K562 (cell line): ENCODE data around the gene CSTB. TPM values are rescaled to one million over a fixed set of nuclear protein-coding genes. Genes with fewer than 3 reads are reported as not detected.

ENCODE experiments used
- ATAC-seq: fragments of 200-7000 bp; cut with Tn5 transposase; 3 replicates; pipeline ENCODE4 v1.9.1; 2020; ENCODE audit warnings: moderate library complexity
- BruUV-seq: library from RNA; stranded (reverse); fragments of 400-500 nt; replicated peaks from 2 replicates; lab custom pipeline; 2021; lab: Mats Ljungman, UMichigan
- CTCF ChIA-PET: fragments of 300-600 bp; formaldehyde crosslinking; extraction: SDS; loops from one replicate; lab custom pipeline; 2021; ENCODE audit warnings: low intra/inter-chr PET ratio; lab: Yijun Ruan, JAX
- POLR2A ChIA-PET: fragments of 300-600, 350-650 bp; sonication (Branson Sonifier 250); formaldehyde crosslinking; extraction: SDS; loops from one replicate; lab custom pipeline; 2021; ENCODE audit warnings: antibody characterized with exemption, inconsistent platforms; lab: Yijun Ruan, JAX
- DNase-seq, 4 experiments: peaks; one replicate each; pipeline versions ENCODE4 v3.0.0 to v3.0.0-alpha.2; 2011 to 2018; ENCODE audit warnings: low spot score in 3 of 4, mixed read lengths in 3 of 4; ENCODE audit errors: extremely low read depth in 1 of 4
- FAIRE-seq: peaks from 2 replicates; lab custom pipeline; 2011; peaks lifted over from hg19 to GRCh38; lab: Jason Lieb, UNC
- H2AFZ ChIP-seq: 2 replicates; pipeline ENCODE4 v1.6.0; 2011; ENCODE audit warnings: low read depth, low read length, control low read depth, inconsistent platforms
- H3K27ac ChIP-seq: fragments of 200-600 bp; 3 replicates; pipeline ENCODE4 v1.8.0; 2011; ENCODE audit warnings: low read depth, mild to moderate bottlenecking, control low read depth, inconsistent platforms, low read length, moderate library complexity, mixed read lengths; ENCODE audit errors: extremely low read depth
- H3K27me3 ChIP-seq, 2 experiments: fragments of 300-600 bp in 1 of 2; 2 replicates in 1 of 2; 3 replicates in 1 of 2; pipeline versions ENCODE4 v1.6.0 to v1.8.0; 2011; ENCODE audit warnings: inconsistent platforms in 2 of 2, low read length in 2 of 2, mild to moderate bottlenecking in 1 of 2, mixed read lengths in 1 of 2, moderate library complexity in 1 of 2; ENCODE audit not compliant: control insufficient read depth in 2 of 2, insufficient read depth in 2 of 2
- H3K36me3 ChIP-seq: fragments of 300-600 bp; 3 replicates; pipeline ENCODE4 v1.8.0; 2011; ENCODE audit warnings: mild to moderate bottlenecking, low read length, inconsistent platforms; ENCODE audit not compliant: control insufficient read depth, insufficient read depth
- H3K4me1 ChIP-seq, 2 experiments: fragments of 200-600 bp in 1 of 2; replicated peaks in 1 of 2; 2 replicates in 1 of 2; 3 replicates in 1 of 2; pipeline versions ENCODE4 v1.5.1 to v1.8.0; 2011; ENCODE audit warnings: inconsistent platforms in 2 of 2, low read length in 2 of 2, mild to moderate bottlenecking in 1 of 2, mixed read lengths in 1 of 2, moderate library complexity in 1 of 2; ENCODE audit not compliant: control insufficient read depth in 2 of 2, insufficient read depth in 2 of 2
- H3K4me2 ChIP-seq: 2 replicates; pipeline ENCODE4 v1.6.1; 2011; ENCODE audit warnings: low read length, control low read depth, inconsistent platforms, mixed read lengths; ENCODE audit not compliant: insufficient read depth
- H3K4me3 ChIP-seq: fragments of 200-600 bp; sonication (generic), shearing (Covaris generic); 2 replicates; pipeline ENCODE4 v1.5.1; 2016; ENCODE audit warnings: control low read depth, inconsistent platforms
- H3K79me2 ChIP-seq: fragments of 200-600 bp; 3 replicates; pipeline ENCODE4 v1.8.0; 2011; ENCODE audit warnings: low read length, inconsistent platforms; ENCODE audit not compliant: control insufficient read depth, insufficient read depth
- H3K9ac ChIP-seq, 2 experiments: 2 replicates each; pipeline versions ENCODE4 v1.6.0 to v1.6.1; 2011; ENCODE audit warnings: low read depth in 2 of 2, low read length in 2 of 2, control low read depth in 1 of 2, inconsistent platforms in 1 of 2, mild to moderate bottlenecking in 1 of 2, mixed read lengths in 1 of 2; ENCODE audit not compliant: insufficient read depth in 1 of 2
- H3K9me1 ChIP-seq: one replicate; pipeline ENCODE4 v1.6.0; 2011; ENCODE audit warnings: inconsistent platforms, mild to moderate bottlenecking, low read length, moderate library complexity; ENCODE audit not compliant: control insufficient read depth, insufficient read depth
- H3K9me3 ChIP-seq: replicated peaks from 2 replicates; pipeline ENCODE4 v1.5.1; 2011; ENCODE audit warnings: low read depth, low read length, inconsistent platforms; ENCODE audit not compliant: control insufficient read depth, insufficient read depth
- H4K20me1 ChIP-seq: replicated peaks from 2 replicates; pipeline ENCODE4 v1.6.1; 2011; ENCODE audit warnings: low read length, inconsistent platforms, mixed read lengths; ENCODE audit not compliant: control insufficient read depth, insufficient read depth
- ARID1B ChIP-seq: fragments of 450-650 bp; IDR thresholded peaks from 2 replicates; pipeline ENCODE4 v1.6.1; 2016; ENCODE audit warnings: antibody characterized with exemption, mild to moderate bottlenecking, inconsistent platforms
- CBFB ChIP-seq: sonication (generic); formaldehyde crosslinking; IDR thresholded peaks from 2 replicates; pipeline ENCODE4 v1.4.0; 2020; ENCODE audit warnings: mild to moderate bottlenecking, missing genetic modification reagents
- E2F3 ChIP-seq: fragments of 250-450 bp; sonication (Bioruptor Pico); IDR thresholded peaks from 2 replicates; pipeline ENCODE4 v1.4.0; 2020; ENCODE audit warnings: mild to moderate bottlenecking
- HOMEZ ChIP-seq: fragments of 250-450 bp; sonication (Bioruptor Pico); IDR thresholded peaks from 2 replicates; pipeline ENCODE4 v1.4.0; 2020; ENCODE audit warnings: mild to moderate bottlenecking, moderate library complexity
- LEF1 ChIP-seq: fragments of 450-650 bp; IDR thresholded peaks from 2 replicates; pipeline ENCODE4 v1.6.1; 2016; ENCODE audit warnings: mild to moderate bottlenecking
- MTF1 ChIP-seq: fragments of 250-450 bp; sonication (Bioruptor Pico); IDR thresholded peaks from 2 replicates; pipeline ENCODE4 v1.9.0; 2021; ENCODE audit warnings: moderate library complexity, mild to moderate bottlenecking, inconsistent platforms, borderline replicate concordance
- NR0B1 ChIP-seq: fragments of 450-650 bp; IDR thresholded peaks from one replicate; pipeline ENCODE4 v1.6.1; 2018; ENCODE audit warnings: mild to moderate bottlenecking, moderate library complexity; ENCODE audit not compliant: partially characterized antibody
- PML ChIP-seq: IDR thresholded peaks from 2 replicates; pipeline ENCODE4 v1.6.1; 2012; ENCODE audit warnings: low read length, inconsistent platforms
- PTBP1 ChIP-seq: fragments of 200-400 bp; formaldehyde crosslinking; IDR thresholded peaks from 2 replicates; pipeline ENCODE4 v1.6.1; 2017; ENCODE audit warnings: low read depth, low read length
- SMARCC2 ChIP-seq: fragments of 450-650 bp; IDR thresholded peaks from 2 replicates; pipeline ENCODE4 v1.6.1; 2017; ENCODE audit warnings: antibody characterized with exemption, moderate library complexity, mild to moderate bottlenecking, low read depth
- SNIP1 ChIP-seq: fragments of 450-650 bp; IDR thresholded peaks from 2 replicates; pipeline ENCODE4 v1.7.1; 2017; ENCODE audit warnings: low read depth, mild to moderate bottlenecking
- THRB ChIP-seq: fragments of 450-650 bp; formaldehyde crosslinking; conservative IDR thresholded peaks from 2 replicates; pipeline ENCODE4 v1.4.0; 2022; ENCODE audit warnings: mild to moderate bottlenecking, missing genetic modification characterization
- ZBTB33 ChIP-seq: sonication (generic); formaldehyde crosslinking; IDR thresholded peaks from 2 replicates; pipeline ENCODE4 v1.8.1; 2023; ENCODE audit warnings: mild to moderate bottlenecking, missing genetic modification reagents
- ZNF146 ChIP-seq: IDR thresholded peaks from one replicate; pipeline ENCODE4 v1.6.1; 2018; ENCODE audit warnings: missing compliant biosample characterization; ENCODE audit not compliant: unreplicated experiment
- ZNF354B ChIP-seq: fragments of 250-450 bp; sonication (Bioruptor Pico); IDR thresholded peaks from 2 replicates; pipeline ENCODE4 v1.4.0; 2020
- ZNF583 ChIP-seq: fragments of 250-450 bp; sonication (Bioruptor Pico); IDR thresholded peaks from 2 replicates; pipeline ENCODE4 v1.4.0; 2020
- ZNF586 ChIP-seq: fragments of 450-650 bp; formaldehyde crosslinking; conservative IDR thresholded peaks from 2 replicates; pipeline ENCODE4 v1.4.0; 2020; ENCODE audit warnings: mild to moderate bottlenecking, moderate library complexity
- WGBS: fragments of 100-300 bp; shearing (Covaris generic); methylation state at CpG from one replicate; pipeline ENCODE4 v1.1.6; 2016; ENCODE audit warnings: low coverage, mixed read lengths; ENCODE audit not compliant: insufficient coverage; ENCODE audit errors: missing lambda C conversion rate; 5-methylcytosine and 5-hydroxymethylcytosine counted together
- in situ Hi-C: fragments of 300-500 bp; cut with MboI; formaldehyde crosslinking; loops from 4 replicates; pipeline ENCODE4 v1.15.0; 2018; ENCODE audit warnings: inconsistent platforms, mixed read lengths
- intact Hi-C: fragments of 100-400 bp; cut with micrococcal nuclease; formaldehyde crosslinking; loops from 2 replicates; pipeline ENCODE4 v1.14.2; 2022
- polyA plus RNA-seq, 8 experiments: library from polyadenylated mRNA; depleted of rRNA in 4 of 8; stranded (reverse) in 5 of 8; unstranded in 3 of 8; fragments of >200 nt; fragmentation: Nextera tagmentation in 2 of 8; fragmentation: Illumina TruSeq in 1 of 8; extraction: Ambion mirVana in 2 of 8; extraction: Trizol in 1 of 8; gene quantifications; 2 replicates each; pipeline versions ENCODE4 v1.2.1 to v1.2.3, GENCODE V29; 2011 to 2014; ENCODE audit warnings: inconsistent platforms in 1 of 8, missing spikeins in 1 of 8
- total RNA-seq, 7 experiments: library from RNA; depleted of rRNA in 6 of 7; stranded (reverse); fragments of >200 nt in 6 of 7; fragmentation: Illumina TruSeq in 2 of 7; extraction: Trizol in 2 of 7; gene quantifications; 2 replicates each; pipeline versions ENCODE4 v1.2.1 to v1.2.3, GENCODE V29; 2011 to 2021; ENCODE audit warnings: low replicate concordance in 1 of 7
- TF ChIP-seq, protein P1 (sequence below): sonication (generic); formaldehyde crosslinking; IDR thresholded peaks from 2 replicates; pipeline ENCODE4 v1.9.0; 2022; ENCODE audit warnings: mild to moderate bottlenecking, missing genetic modification reagents

The CSTB gene
- total and polyA plus RNA-seq, 9 of the 15 experiments (the other 6 are each of a cell fraction or from before 2014, with no cell fraction given): 12.4 to 65.0 (median 31.7) TPM

- POLR2A ChIA-PET: interaction anchor here (0.6 kb wide), 1 partner anchor 63 kb away, joined by 4 read pairs; no protein-coding TSS in a partner anchor
- TSS peak; percentile 33 for BruUV-seq
- in situ Hi-C loops: no loop called here
These were observed 31.4 kb downstream of the CSTB start for GRCh38 chr21:43744725-43745124.

More at GRCh38 chr21:43744725-43745124, 31.4 kb downstream of the CSTB start:
- H3K4me2 ChIP-seq: no peak overlapping the region
- peaks cover 80% of the 10 kb centered on the region; the same call in 2 of the 3 replicates for H3K36me3 ChIP-seq
- no peaks in the 10 kb centered on the region for H3K9me1 ChIP-seq
- H4K20me1 ChIP-seq: peaks cover 11% of the 10 kb centered on the region; the same call in 1 of the 2 replicates
- intact Hi-C loops: no loop called here
- peaks cover 7 to 39% of the 10 kb centered on the region in 2 experiments; a peak in 4 of 5 replicates for H3K4me1 ChIP-seq
- ATAC-seq (no peak), DNase-seq (no peak), FAIRE-seq (peak; percentile 11)
- no peak overlapping the region for H2AFZ ChIP-seq
- WGBS: 95% methylated on average over 18 of the region's 18 CpGs
- H3K9ac ChIP-seq: no peak overlapping the region
- peaks cover 11% of the 10 kb centered on the region for H3K79me2 ChIP-seq
- H3K4me3 ChIP-seq: no peak overlapping the region
- TF ChIP-seq ZBTB33 (CRISPR knock-in tag): peak; percentile 86
- no peak for TF ChIP-seq PML
- TF ChIP-seq CBFB: 0 out of 2 replicates have a peak, but pooled peaks have one; percentile 44
- TF ChIP-seq THRB: no peak
- peak; percentile 81 for TF ChIP-seq ZNF146 (CRISPR knock-in tag)
- no peak for TF ChIP-seq MTF1 (CRISPR knock-in tag)
- TF ChIP-seq NR0B1: no peak
- no peak for TF ChIP-seq SNIP1
- no peak for TF ChIP-seq ZNF354B (CRISPR knock-in tag)
- no peak for TF ChIP-seq ZNF586 (CRISPR knock-in tag)
- TF ChIP-seq, protein P1, sequence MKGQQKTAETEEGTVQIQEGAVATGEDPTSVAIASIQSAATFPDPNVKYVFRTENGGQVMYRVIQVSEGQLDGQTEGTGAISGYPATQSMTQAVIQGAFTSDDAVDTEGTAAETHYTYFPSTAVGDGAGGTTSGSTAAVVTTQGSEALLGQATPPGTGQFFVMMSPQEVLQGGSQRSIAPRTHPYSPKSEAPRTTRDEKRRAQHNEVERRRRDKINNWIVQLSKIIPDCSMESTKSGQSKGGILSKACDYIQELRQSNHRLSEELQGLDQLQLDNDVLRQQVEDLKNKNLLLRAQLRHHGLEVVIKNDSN: peak; percentile 34; the same call in 1 of the 2 replicates
- no peak for TF ChIP-seq LEF1
- no peak for TF ChIP-seq ARID1B
- TF ChIP-seq ZNF583 (CRISPR knock-in tag): no peak
- TF ChIP-seq E2F3 (CRISPR knock-in tag): no peak
- no peak for TF ChIP-seq HOMEZ (CRISPR knock-in tag)
- TF ChIP-seq SMARCC2: no peak
- TF ChIP-seq PTBP1: no peak
- CTCF ChIA-PET: no interaction called here
- no peak overlapping the region for H3K27ac ChIP-seq
- H3K27me3 ChIP-seq: no peaks in the 10 kb centered on the region
- H3K9me3 ChIP-seq: no peaks in the 10 kb centered on the region
